ENCODE results near the gene EMC9. TPM values are rescaled to one million over a fixed set of nuclear protein-coding genes. Genes with fewer than 3 reads are reported as not detected.

EMC9 gene
- total RNA-seq, 1 donor from 2014 or later = 10.5 TPM

DNA sequence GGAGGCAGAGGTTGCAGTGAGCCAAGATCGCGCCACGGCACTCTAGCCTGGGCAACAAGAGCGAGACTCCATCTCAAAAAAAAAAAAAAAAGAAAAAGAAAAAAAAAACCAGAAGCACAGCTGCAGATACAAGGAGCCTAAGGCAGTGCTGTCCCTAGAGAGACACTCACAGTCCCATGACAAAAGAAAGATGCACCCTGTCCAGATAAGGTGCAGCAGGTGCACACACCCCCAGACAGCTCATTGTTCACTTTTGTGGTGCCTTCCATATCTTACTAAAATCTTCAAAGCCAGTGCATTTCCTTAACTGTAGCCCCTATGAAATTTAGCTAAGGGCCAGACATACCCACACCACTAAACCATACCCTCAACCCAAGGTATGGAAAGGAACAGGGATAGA, 19.0 kb downstream of the EMC9 start:
- ATAC-seq (no peak), DNase-seq (no peak)
- Histone ChIP-seq H3K27ac (no peak overlapping the region), H3K4me3 (no peak overlapping the region), H3K4me1 (no peaks in the 10 kb centered on the region), H3K36me3 (peaks cover 70% of the 10 kb centered on the region), H3K9me3 (no peaks in the 10 kb centered on the region), H3K27me3 (no peaks in the 10 kb centered on the region)
- intact Hi-C loops (cut with DNase I) = no loop called here
- TF ChIP-seq, protein P1, sequence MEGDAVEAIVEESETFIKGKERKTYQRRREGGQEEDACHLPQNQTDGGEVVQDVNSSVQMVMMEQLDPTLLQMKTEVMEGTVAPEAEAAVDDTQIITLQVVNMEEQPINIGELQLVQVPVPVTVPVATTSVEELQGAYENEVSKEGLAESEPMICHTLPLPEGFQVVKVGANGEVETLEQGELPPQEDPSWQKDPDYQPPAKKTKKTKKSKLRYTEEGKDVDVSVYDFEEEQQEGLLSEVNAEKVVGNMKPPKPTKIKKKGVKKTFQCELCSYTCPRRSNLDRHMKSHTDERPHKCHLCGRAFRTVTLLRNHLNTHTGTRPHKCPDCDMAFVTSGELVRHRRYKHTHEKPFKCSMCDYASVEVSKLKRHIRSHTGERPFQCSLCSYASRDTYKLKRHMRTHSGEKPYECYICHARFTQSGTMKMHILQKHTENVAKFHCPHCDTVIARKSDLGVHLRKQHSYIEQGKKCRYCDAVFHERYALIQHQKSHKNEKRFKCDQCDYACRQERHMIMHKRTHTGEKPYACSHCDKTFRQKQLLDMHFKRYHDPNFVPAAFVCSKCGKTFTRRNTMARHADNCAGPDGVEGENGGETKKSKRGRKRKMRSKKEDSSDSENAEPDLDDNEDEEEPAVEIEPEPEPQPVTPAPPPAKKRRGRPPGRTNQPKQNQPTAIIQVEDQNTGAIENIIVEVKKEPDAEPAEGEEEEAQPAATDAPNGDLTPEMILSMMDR (IDR thresholded peaks at IDR 0.05) = no peak

DNA sequence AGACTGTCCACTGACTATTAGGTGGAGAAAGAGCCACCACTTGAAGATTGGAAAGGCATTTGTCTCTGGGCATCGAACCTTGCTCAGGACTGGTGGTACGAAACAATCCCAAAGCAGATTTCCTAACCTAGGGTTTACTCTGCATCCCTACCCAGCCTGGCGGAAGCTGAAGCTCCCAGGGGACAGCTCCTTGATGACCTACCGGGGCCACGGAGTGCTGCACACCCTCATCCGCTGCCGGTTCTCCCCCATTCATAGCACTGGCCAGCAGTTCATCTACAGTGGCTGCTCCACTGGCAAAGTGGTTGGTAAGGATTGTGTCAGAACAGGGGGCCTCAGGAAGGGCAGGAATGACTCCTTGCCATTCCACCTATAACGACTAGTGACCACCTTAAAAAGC, 20.2 kb downstream of the EMC9 start:
- Histone ChIP-seq H3K36me3 (peaks cover 79% of the 10 kb centered on the region), H3K27ac (no peak overlapping the region), H3K4me3 (no peak overlapping the region), H3K4me1 (peaks cover 6% of the 10 kb centered on the region), H3K9me3 (no peaks in the 10 kb centered on the region), H3K27me3 (no peaks in the 10 kb centered on the region)
- DNase-seq = no peak
- TF ChIP-seq, protein P1 (IDR thresholded peaks at IDR 0.05) = no peak
- intact Hi-C loops (cut with DNase I) = no loop called here
- no peak for ATAC-seq

DNA sequence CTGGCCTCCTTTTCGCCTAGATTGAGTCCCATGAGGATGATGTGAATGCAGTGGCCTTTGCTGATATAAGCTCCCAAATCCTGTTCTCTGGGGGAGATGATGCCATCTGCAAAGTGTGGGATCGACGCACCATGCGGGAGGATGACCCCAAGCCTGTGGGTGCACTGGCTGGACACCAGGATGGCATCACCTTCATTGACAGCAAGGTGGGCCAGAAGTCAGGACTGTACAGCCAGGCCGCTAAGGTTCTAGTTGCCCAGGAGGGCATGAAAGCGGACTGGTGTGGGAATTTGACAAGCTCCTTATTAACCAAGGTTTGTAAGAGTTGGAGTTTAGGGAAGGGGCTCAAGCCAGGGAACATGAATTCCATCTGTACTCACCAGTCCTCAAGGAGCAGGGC, 21.7 kb downstream of the EMC9 start:
- DNase-seq (no peak), ATAC-seq (no peak)
- H3K27me3 ChIP-seq = no peaks in the 10 kb centered on the region
- no peak overlapping the region for H3K27ac ChIP-seq
- TF ChIP-seq, protein P1 (IDR thresholded peaks at IDR 0.05) = no peak
- intact Hi-C loops (cut with DNase I) = no loop called here
- H3K9me3 ChIP-seq = no peaks in the 10 kb centered on the region
- peaks cover 15% of the 10 kb centered on the region for H3K4me1 ChIP-seq
- no peak overlapping the region for H3K4me3 ChIP-seq
- peaks cover 79% of the 10 kb centered on the region for H3K36me3 ChIP-seq

DNA sequence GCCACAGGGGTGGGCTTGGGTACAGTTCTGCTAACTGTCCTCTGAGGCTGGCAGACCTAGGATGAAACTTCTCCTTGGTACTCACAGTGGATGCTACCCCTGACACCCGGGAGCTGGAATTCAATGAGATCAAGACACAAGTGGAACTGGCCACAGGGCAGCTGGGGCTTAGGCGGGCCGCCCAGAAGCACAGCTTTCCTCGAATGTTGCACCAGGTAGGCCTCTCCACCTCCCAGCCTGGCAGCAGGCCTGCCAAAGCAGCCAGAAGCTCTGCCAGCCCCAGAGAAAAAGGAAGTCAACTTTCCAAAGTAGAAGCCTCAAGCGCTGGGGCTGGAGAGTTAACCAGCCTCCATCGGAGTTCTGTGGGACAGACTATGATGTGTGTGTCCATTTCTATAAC, 24.2 kb downstream of the EMC9 start:
- H3K36me3 ChIP-seq = peaks cover 57% of the 10 kb centered on the region
- no peak overlapping the region for H3K4me3 ChIP-seq
- no peaks in the 10 kb centered on the region for H3K9me3 ChIP-seq
- ATAC-seq (no peak), DNase-seq (no peak)
- TF ChIP-seq, protein P1 (IDR thresholded peaks at IDR 0.05) = no peak
- no peak overlapping the region for H3K27ac ChIP-seq
- H3K27me3 ChIP-seq = no peaks in the 10 kb centered on the region
- intact Hi-C loops (cut with DNase I) = no loop called here
- peaks cover 15% of the 10 kb centered on the region for H3K4me1 ChIP-seq

DNA sequence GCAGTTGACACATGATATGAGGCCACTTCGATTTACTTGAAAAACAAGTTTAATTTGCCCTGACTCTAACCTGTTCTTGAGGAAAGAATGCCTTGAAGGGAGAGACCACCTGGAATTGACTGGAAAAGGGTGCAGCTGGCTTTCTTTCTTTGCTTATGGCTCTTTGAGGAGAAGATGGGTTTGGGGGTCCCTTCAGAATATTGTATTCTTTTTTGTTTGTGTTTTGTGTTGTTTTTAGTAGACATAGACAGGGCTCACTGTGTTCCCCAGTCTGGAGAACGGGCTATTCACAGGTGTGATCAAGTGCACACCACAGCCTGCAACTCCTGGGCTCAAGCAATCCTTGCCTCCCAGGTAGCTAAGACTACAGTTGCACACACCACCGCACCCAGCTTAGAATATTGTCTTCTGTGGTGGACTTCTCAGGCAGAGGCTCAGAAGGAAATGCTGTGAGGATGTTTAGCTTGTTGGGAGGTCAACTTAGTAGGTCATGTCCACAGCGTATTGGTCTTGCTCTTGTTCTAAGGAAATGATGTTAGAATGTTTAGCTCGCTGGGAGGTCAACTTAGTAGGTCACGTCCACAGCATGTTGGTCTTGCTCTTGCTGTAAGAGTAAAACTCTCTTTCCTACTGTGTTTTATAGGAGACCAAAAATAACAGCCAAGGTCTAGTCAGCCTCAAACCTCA, 25.1 kb downstream of the EMC9 start:
- intact Hi-C loops (cut with DNase I) = no loop called here
- Histone ChIP-seq H3K9me3 (no peaks in the 10 kb centered on the region), H3K27ac (no peak overlapping the region), H3K4me1 (peaks cover 15% of the 10 kb centered on the region), H3K27me3 (no peaks in the 10 kb centered on the region), H3K36me3 (peaks cover 48% of the 10 kb centered on the region), H3K4me3 (peak overlapping the region; percentile 73)
- DNase-seq = no peak
- TF ChIP-seq, protein P1 (IDR thresholded peaks at IDR 0.05) = no peak
- ATAC-seq = no peak
